Putamen (tissue), 1 donor: ENCODE results near the gene MKI67.

Experiments
- DNase-seq: peaks from one replicate; pipeline ENCODE4 v3.0.0-alpha.2; 2016; ENCODE audit warnings: low spot score

MKI67 gene

GRCh38 chr10:128051548-128051947 is 74.7 kb downstream of the MKI67 start:
- DNase-seq = no peak

- DNase-seq = no peak
Measured at GRCh38 chr10:128050936-128051335, 75.3 kb downstream of the MKI67 start.

GRCh38 chr10:128050121-128050516 is 76.1 kb downstream of the MKI67 start:
- no peak for DNase-seq

- no peak for DNase-seq
Measured at GRCh38 chr10:128049226-128050120, 76.8 kb downstream of the MKI67 start.

GRCh38 chr10:128048819-128049210 is 77.4 kb downstream of the MKI67 start:
- no peak for DNase-seq

- no peak for DNase-seq
Measured at GRCh38 chr10:128047991-128048818, 78.0 kb downstream of the MKI67 start.

- DNase-seq = no peak
Measured at GRCh38 chr10:128047351-128047750, 78.9 kb downstream of the MKI67 start.

- no peak for DNase-seq
Measured at GRCh38 chr10:128046953-128047290, 79.3 kb downstream of the MKI67 start.
